GM19043 (cell line): ENCODE measurements around the gene KCNF1.
"Not testable (repeated sequence)": the region's sequence is repeated elsewhere in the genome, so short reads cannot be mapped to it uniquely, and the experiment has no call there.

ENCODE experiments used
- ATAC-seq: cut with Tn5 transposase; IDR thresholded peaks from one replicate; pipeline ENCODE4 v1.9.1; 2021; ENCODE audit warnings: low read depth; ENCODE audit not compliant: unreplicated experiment

KCNF1 gene

DNA sequence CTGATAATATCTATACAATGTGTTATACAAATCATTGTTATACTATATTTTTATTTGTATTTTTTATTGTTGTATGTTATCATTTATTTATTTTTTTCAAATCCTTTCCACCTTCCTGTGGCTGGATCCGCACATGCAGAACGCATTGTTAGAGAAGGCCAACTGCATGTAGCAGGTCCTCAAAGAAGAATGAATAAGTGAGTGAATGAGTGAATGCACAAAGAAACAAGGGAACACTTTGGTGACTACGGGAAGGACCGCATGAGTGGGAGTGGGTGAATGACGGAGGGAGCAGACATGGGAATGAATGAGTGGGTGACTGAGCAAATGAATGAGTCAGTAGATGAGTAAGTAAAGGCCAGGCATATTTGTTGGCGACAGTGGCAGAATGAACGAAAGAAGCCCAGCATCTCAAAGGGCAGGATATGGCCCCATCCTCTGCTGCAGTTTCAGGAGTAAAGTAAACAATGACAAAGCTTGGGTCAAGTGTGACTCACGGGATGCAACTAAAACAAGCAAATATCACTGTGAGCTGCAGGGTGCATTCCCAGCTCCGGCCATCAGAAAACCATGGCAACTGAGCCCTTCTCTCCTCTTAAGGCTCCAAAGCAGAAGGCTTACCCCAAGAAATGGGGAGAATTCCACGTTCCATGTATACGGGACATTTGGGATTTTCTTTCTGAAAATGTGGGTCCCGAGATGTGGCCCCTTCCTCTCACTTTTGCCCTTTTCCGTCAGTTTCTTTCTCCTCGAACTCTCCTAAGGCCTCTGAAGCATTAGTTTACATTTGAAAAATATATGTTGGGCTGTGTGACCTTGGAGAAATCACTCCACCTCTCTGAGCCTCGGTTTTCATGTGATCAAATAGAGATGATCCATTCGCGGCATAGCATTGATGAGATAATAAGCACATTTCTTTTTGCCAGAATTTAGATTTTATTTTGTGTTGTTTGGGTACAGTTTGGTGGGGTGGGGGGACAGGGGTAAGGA, 24.5 kb downstream of the KCNF1 start:
- ATAC-seq: no peak

DNA sequence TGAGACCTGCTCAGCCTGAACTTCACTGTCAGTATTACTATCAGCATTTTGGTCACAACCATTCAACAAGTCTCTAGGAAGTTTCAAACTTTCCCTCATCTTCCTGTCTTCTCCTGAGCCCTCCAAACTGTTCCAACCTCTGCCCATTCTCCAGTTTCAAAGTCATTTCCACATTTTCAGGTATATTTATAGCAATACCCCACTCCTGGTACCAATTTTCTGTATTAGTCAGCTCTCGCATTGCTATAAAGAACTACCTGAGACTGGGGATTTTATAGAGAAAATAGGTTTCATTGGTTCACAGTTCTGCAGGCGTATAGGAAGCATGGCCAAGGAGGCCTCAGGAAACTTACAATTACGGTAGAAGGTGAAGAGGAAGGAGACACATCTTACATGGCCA, 27.3 kb downstream of the KCNF1 start:
- no peak for ATAC-seq

GRCh38 chr2:10940596-10940995, 28.9 kb downstream of the KCNF1 start:
- ATAC-seq: no peak

GRCh38 chr2:10941383-10941782, 29.6 kb downstream of the KCNF1 start:
- ATAC-seq: no peak

- no peak for ATAC-seq
These were observed 33.1 kb downstream of the KCNF1 start for GRCh38 chr2:10944799-10945198.

- no peak for ATAC-seq
These were observed 34.7 kb downstream of the KCNF1 start for GRCh38 chr2:10946394-10946793.

GRCh38 chr2:10947005-10947440, 35.3 kb downstream of the KCNF1 start:
- no peak for ATAC-seq

GRCh38 chr2:10947446-10948187, 35.9 kb downstream of the KCNF1 start:
- ATAC-seq: no peak

- no peak for ATAC-seq
These were observed 36.4 kb downstream of the KCNF1 start for GRCh38 chr2:10948188-10948564.

- no peak for ATAC-seq
These were observed 37.0 kb downstream of the KCNF1 start for GRCh38 chr2:10948606-10949230.

DNA sequence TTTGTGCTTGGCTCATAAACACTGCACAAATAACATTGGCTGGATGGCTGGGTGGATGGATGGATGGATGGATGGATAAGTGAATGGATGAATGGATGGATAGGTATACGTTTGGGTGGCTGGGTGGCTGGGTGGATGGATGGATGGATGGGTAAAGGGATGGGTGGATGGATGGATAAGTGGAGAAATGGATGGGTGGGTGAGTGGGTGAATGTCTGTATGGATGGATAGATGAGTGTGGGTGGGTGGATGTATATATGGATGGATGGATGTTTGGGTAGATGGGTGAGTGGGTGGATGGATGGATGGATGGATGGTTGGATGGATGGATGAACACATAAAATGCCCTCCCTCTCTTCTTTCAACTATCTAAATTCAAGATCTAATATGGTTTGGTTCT, 38.1 kb downstream of the KCNF1 start:
- ATAC-seq: no peak

DNA sequence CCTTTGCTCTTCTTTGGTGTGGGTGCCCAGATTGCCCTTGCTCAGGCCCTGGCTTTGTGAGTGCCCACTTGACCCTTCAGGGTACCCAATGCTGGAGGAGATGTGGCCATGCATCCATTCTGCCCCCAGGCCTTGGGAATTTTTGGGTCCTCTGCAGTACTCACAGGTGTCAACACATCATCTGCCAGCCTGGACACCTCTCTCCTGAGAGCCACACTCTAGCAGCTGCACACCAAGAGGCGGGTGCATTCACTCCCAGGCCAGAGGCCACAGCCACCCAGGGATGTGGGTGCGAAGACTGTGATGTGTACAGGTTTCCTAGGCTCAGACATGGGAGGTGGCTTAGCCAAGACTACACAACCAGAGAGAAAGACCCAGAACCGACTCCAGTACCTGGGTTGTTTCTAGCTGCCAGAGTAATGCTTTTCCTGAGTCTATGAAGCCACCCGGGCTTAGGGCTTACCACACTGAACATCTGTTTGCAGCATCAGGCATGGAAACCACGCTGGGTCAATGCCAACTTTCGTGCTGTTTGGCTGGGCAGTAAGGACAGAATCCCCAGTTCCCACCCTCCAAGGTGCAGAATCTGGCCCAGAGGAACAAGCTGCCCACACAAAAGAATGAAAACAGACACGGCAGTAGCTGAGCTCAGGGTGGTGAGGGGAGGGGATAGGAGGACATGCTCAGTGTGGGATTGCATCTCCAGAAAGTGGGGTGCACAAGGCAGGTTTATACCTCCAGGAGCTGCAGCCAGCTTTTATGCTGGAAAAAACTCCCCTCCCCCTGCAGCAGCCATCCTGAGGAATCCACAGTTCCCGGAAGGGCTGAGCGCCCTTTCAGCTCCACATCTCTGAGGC, 40.1 kb downstream of the KCNF1 start:
- ATAC-seq: no peak

GRCh38 chr2:10954416-10954815, 42.7 kb downstream of the KCNF1 start:
- no peak for ATAC-seq

DNA sequence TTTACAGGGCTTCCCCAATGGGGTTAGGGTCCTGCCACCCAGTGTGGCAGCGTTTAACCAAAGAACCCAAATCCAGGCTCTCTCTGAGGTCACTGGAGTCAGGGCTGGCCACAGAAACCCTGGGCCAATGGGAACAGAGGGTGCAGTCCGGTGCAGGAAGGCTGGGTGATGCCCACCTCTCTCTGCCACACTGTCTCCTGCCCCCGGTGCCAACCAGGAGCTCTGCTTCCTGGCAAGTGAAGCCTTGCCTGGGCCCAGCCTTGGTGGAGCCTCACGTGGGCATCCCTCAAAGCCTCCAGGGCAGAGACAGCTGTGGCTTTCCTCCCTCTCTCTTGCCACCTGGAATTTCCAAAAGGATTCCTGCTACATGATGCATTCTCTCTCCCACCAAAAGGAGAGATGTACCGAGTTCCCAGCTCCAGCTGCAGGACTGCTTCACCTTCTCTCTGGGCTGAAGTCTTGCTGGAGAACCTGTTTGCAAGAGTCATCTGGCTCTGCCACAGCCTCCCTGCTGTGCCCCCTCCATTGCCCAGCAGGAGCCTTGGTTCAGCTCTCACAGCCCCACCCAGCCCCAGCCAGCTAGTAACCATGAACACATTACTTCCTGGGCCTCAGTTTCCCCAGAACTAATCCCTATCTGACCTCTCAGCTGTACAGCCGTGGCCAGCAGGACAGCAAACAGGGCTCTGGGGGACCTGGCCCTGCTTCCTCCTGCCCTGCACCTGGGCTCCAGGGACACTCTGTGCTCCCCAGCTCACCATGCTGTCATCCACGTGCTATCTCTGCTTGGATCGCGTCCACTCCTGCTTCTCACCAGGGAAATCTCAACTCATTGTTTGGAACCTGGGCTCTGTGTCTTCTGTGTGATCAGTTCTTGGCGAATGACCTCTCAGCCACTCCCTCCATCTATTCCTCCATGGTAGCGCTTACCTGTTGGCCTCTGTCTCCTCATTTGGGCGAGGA, 43.4 kb downstream of the KCNF1 start:
- ATAC-seq: no peak

GRCh38 chr2:10956006-10956790, 44.5 kb downstream of the KCNF1 start:
- no peak for ATAC-seq

DNA sequence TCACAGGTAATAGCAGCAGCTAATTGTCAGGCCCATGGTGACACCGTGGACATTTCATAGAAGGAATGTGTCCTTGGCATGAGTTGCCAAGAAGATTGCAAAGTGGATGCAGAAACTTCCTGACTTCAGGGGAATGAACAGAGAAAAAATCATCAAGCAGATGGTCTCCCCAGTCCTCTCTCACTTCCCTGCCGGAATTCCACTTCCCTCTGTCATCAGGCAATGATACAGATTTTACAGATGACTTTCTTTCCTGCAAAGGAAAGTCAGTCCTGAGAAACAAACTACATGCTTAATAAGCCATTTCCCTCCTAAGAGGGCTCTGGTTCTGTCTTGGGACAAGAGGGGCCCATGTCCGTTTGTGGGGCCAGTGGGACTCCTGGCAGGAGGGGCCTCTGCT, 45.7 kb downstream of the KCNF1 start:
- ATAC-seq: no peak

GRCh38 chr2:10958452-10958851, 46.7 kb downstream of the KCNF1 start:
- ATAC-seq: not testable (repeated sequence)
